GM12878 (cell line): Measurements from ENCODE around the gene EFCAB10. TPM values are rescaled to one million over a fixed set of nuclear protein-coding genes. Genes with fewer than 3 reads are reported as not detected.

Source experiments
- ATAC-seq: fragments of 200-7000 bp; cut with Tn5 transposase; 3 replicates; pipeline ENCODE4 v1.9.1; 2020; ENCODE audit warnings: mild to moderate bottlenecking, moderate library complexity
- BruUV-seq: library from RNA; stranded (reverse); fragments of 400-500 nt; replicated peaks from 2 replicates; lab custom pipeline; 2021; lab: Mats Ljungman, UMichigan
- CTCF ChIA-PET: fragments of 300-600 bp; sonication (Branson Sonifier 250); formaldehyde crosslinking; extraction: SDS; loops from one replicate; lab custom pipeline; 2021; ENCODE audit warnings: inconsistent platforms; lab: Yijun Ruan, JAX
- POLR2A ChIA-PET: fragments of 350-600 bp; formaldehyde crosslinking; extraction: SDS; loops from one replicate; lab custom pipeline; 2021; ENCODE audit warnings: inconsistent platforms; lab: Charles Lee
- RAD21 ChIA-PET: fragments of 300-600 bp; sonication (Branson Sonifier 250); formaldehyde crosslinking; loops from one replicate; lab custom pipeline; 2023; ENCODE audit warnings: antibody characterized with exemption; ENCODE audit not compliant: unreplicated experiment; lab: Charles Lee
- SMC1A ChIA-PET: fragments of 300-600 bp; sonication (Branson Sonifier 250); formaldehyde crosslinking; loops from one replicate; lab custom pipeline; 2023; ENCODE audit not compliant: unreplicated experiment, uncharacterized antibody; lab: Charles Lee
- DNase-seq: peaks from one replicate; pipeline ENCODE4 v3.0.0-alpha.2; 2011; ENCODE audit warnings: low read depth, low spot score
- FAIRE-seq: peaks from 3 replicates; lab custom pipeline; 2011; peaks lifted over from hg19 to GRCh38; lab: Jason Lieb, UNC
- H2AFZ ChIP-seq: 2 replicates; pipeline ENCODE4 v1.6.0; 2011; ENCODE audit warnings: low read depth, low read length, control low read depth; ENCODE audit not compliant: control insufficient read depth
- H3K27ac ChIP-seq: 2 replicates; pipeline ENCODE4 v1.5.1; 2011; ENCODE audit warnings: control low read depth; ENCODE audit not compliant: control insufficient read depth, insufficient read depth
- H3K27me3 ChIP-seq, 2 experiments: replicated peaks in 1 of 2; 2 replicates each; pipeline versions ENCODE4 v1.6.0 to v1.6.1; 2011; ENCODE audit warnings: low read length in 1 of 2; ENCODE audit not compliant: control insufficient read depth in 2 of 2, insufficient read depth in 2 of 2
- H3K36me3 ChIP-seq, 2 experiments: 2 replicates each; pipeline ENCODE4 v1.5.1; 2011; ENCODE audit warnings: low read length in 1 of 2; ENCODE audit not compliant: control insufficient read depth in 2 of 2, insufficient read depth in 2 of 2
- H3K4me1 ChIP-seq: 2 replicates; pipeline ENCODE4 v1.6.1; 2011; ENCODE audit warnings: mild to moderate bottlenecking, low read length, moderate library complexity, mixed read lengths; ENCODE audit not compliant: control insufficient read depth, insufficient read depth
- H3K4me2 ChIP-seq: 2 replicates; pipeline ENCODE4 v1.6.0; 2011; ENCODE audit warnings: control low read depth; ENCODE audit not compliant: control insufficient read depth, insufficient read depth
- H3K4me3 ChIP-seq: fragments of 200-600 bp; sonication (generic); 2 replicates; pipeline ENCODE4 v1.5.1; 2016
- H3K79me2 ChIP-seq: 2 replicates; pipeline ENCODE4 v1.6.0; 2011; ENCODE audit warnings: low read length; ENCODE audit not compliant: control insufficient read depth, insufficient read depth
- H3K9ac ChIP-seq: 2 replicates; pipeline ENCODE4 v1.8.0; 2011; ENCODE audit warnings: low read length, control low read depth, mixed read lengths; ENCODE audit not compliant: control insufficient read depth, insufficient read depth
- H3K9me3 ChIP-seq: replicated peaks from 3 replicates; pipeline ENCODE4 v1.5.1; 2011; ENCODE audit warnings: mild to moderate bottlenecking, low read length; ENCODE audit not compliant: control insufficient read depth, insufficient read depth
- H4K20me1 ChIP-seq: 2 replicates; pipeline ENCODE4 v1.6.0; 2011; ENCODE audit not compliant: control insufficient read depth, insufficient read depth
- FOS ChIP-seq: IDR thresholded peaks from 3 replicates; pipeline ENCODE4 v1.6.1; 2011; ENCODE audit warnings: borderline replicate concordance; ENCODE audit not compliant: insufficient read length; ENCODE audit errors: extremely low read depth
- NFXL1 ChIP-seq: fragments of 450-650 bp; IDR thresholded peaks from 2 replicates; pipeline ENCODE4 v1.6.1; 2017; ENCODE audit warnings: antibody characterized with exemption, mild to moderate bottlenecking, borderline replicate concordance
- POLR2AphosphoS2 ChIP-seq: IDR thresholded peaks from 2 replicates; pipeline ENCODE4 v1.6.1; 2011; ENCODE audit warnings: low read depth, mild to moderate bottlenecking, low read length, improper control_type of control experiment, moderate library complexity
- RAD21 ChIP-seq: IDR thresholded peaks from 2 replicates; pipeline ENCODE4 v1.6.1; 2011; ENCODE audit warnings: mild to moderate bottlenecking, low read depth, low read length, moderate library complexity; ENCODE audit not compliant: insufficient read depth
- RUNX3 ChIP-seq: IDR thresholded peaks from 2 replicates; pipeline ENCODE4 v1.6.1; 2012; ENCODE audit warnings: low read length, inconsistent platforms
- WGBS: methylation state at CpG from one replicate; pipeline ENCODE4 v1.1.6; 2016; ENCODE audit warnings: low lambda C conversion rate; ENCODE audit not compliant: insufficient replicate concordance, insufficient coverage; ENCODE audit errors: missing lambda C conversion rate; 5-methylcytosine and 5-hydroxymethylcytosine counted together
- in situ Hi-C: fragments of 300-500 bp; cut with MboI; formaldehyde crosslinking; loops from 9 replicates; pipeline ENCODE4 v1.14.3; 2018; ENCODE audit warnings: mixed read lengths
- intact Hi-C: fragments of 100-400 bp; cut with micrococcal nuclease; formaldehyde crosslinking; loops from one replicate; pipeline ENCODE4 v1.14.2; 2022; ENCODE audit not compliant: unreplicated experiment
- polyA plus RNA-seq, 11 experiments: library from polyadenylated mRNA; depleted of rRNA in 4 of 11; unstranded in 6 of 11; stranded (reverse) in 5 of 11; fragments of >200 nt; fragmentation: Nextera tagmentation in 4 of 11; fragmentation: Illumina TruSeq in 1 of 11; extraction: Ambion mirVana in 4 of 11; extraction: Trizol in 1 of 11; gene quantifications; 1 replicate in 1 of 11; 2 replicates in 10 of 11; pipeline versions ENCODE4 v1.2.1 to v1.2.3, GENCODE V29; 2011 to 2016; ENCODE audit warnings: inconsistent platforms in 2 of 11, missing spikeins in 2 of 11, low read depth in 1 of 11
- total RNA-seq, 4 experiments: library from RNA; depleted of rRNA in 3 of 4; stranded (reverse); fragments of >200 nt in 3 of 4; fragmentation: Illumina TruSeq in 1 of 4; extraction: Trizol in 1 of 4; gene quantifications; 2 replicates each; pipeline versions ENCODE4 v1.2.1 to v1.2.3, GENCODE V29; 2013 to 2021
- TF ChIP-seq, protein P1 (sequence below): IDR thresholded peaks from 2 replicates; pipeline ENCODE4 v1.6.1; 2011; ENCODE audit warnings: borderline replicate concordance, low read depth, mild to moderate bottlenecking, moderate library complexity, mixed read lengths, low read length; ENCODE audit not compliant: insufficient read depth; ENCODE audit errors: extremely low read length
- TF ChIP-seq, protein P2 (sequence below): IDR thresholded peaks from 2 replicates; pipeline ENCODE4 v1.6.1; 2012; ENCODE audit warnings: low read depth, low read length, improper control_type of control experiment
- TF ChIP-seq, protein P3 (sequence below): fragments of 450-650 bp; IDR thresholded peaks from 2 replicates; pipeline ENCODE4 v1.6.1; 2017; ENCODE audit warnings: mild to moderate bottlenecking, moderate library complexity

EFCAB10 gene
- total and polyA plus RNA-seq, 10 of the 15 experiments (the other 5 are each of a cell fraction or from before 2014, with no cell fraction given), result 0.38 to 1.0 (median 0.54) TPM; not detected in 6

DNA sequence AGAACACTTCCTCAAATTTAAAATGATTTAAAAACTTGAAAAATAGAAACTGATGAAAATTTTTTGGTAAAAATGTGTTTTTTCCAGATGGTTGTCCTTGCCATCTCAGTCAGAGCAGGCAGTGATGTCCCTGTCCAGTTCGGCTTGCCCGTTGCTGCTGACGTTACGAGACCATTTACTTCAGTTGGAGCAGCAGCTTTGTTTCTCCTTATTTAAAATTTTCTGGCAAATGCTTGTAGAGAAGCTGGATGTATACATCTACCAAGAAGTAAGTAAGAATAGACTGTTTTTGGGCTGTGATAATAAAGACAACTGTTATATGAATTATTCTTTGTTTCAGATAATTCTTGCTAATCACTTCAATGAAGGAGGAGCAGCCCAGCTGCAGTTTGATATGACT lies 16.1 kb downstream of the EFCAB10 start:
- FAIRE-seq, result no peak
- Histone ChIP-seq H3K36me3 (peaks cover 2 to 24% of the 10 kb centered on the region in 2 experiments; a peak in 2 of 4 replicates), H3K4me2 (no peak overlapping the region), H3K27ac (no peak overlapping the region), H3K27me3 (no peaks in the 10 kb centered on the region), H3K4me1 (no peaks in the 10 kb centered on the region), H3K4me3 (no peak overlapping the region), H3K9ac (no peak overlapping the region), H2AFZ (no peak overlapping the region), H3K79me2 (no peaks in the 10 kb centered on the region), H4K20me1 (no peaks in the 10 kb centered on the region), H3K9me3 (no peaks in the 10 kb centered on the region)
- BruUV-seq, result no TSS peak
- ChIA-PET CTCF (interaction anchor here (2.1 kb wide), 1 partner anchor 33 kb away, joined by 5 read pairs; the partner anchor contains the start of gene RINT1), POLR2A (interaction anchor here (0.6 kb wide), 1 partner anchor 613 kb away, joined by 3 read pairs; no protein-coding TSS in a partner anchor), RAD21 (no interaction called here), SMC1A (interaction anchor here (0.5 to 0.8 kb wide), 2 partner anchors 10 to 25 kb away, joined by 3 read pairs; no protein-coding TSS in a partner anchor)
- TF ChIP-seq, protein P1, sequence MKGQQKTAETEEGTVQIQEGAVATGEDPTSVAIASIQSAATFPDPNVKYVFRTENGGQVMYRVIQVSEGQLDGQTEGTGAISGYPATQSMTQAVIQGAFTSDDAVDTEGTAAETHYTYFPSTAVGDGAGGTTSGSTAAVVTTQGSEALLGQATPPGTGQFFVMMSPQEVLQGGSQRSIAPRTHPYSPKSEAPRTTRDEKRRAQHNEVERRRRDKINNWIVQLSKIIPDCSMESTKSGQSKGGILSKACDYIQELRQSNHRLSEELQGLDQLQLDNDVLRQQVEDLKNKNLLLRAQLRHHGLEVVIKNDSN, result no peak
- TF ChIP-seq FOS (no peak), NFXL1 (no peak), RAD21 (no peak), POLR2AphosphoS2 (no peak), RUNX3 (no peak)
- TF ChIP-seq, protein P2, sequence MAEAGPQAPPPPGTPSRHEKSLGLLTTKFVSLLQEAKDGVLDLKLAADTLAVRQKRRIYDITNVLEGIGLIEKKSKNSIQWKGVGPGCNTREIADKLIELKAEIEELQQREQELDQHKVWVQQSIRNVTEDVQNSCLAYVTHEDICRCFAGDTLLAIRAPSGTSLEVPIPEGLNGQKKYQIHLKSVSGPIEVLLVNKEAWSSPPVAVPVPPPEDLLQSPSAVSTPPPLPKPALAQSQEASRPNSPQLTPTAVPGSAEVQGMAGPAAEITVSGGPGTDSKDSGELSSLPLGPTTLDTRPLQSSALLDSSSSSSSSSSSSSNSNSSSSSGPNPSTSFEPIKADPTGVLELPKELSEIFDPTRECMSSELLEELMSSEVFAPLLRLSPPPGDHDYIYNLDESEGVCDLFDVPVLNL, result no peak
- TF ChIP-seq, protein P3, sequence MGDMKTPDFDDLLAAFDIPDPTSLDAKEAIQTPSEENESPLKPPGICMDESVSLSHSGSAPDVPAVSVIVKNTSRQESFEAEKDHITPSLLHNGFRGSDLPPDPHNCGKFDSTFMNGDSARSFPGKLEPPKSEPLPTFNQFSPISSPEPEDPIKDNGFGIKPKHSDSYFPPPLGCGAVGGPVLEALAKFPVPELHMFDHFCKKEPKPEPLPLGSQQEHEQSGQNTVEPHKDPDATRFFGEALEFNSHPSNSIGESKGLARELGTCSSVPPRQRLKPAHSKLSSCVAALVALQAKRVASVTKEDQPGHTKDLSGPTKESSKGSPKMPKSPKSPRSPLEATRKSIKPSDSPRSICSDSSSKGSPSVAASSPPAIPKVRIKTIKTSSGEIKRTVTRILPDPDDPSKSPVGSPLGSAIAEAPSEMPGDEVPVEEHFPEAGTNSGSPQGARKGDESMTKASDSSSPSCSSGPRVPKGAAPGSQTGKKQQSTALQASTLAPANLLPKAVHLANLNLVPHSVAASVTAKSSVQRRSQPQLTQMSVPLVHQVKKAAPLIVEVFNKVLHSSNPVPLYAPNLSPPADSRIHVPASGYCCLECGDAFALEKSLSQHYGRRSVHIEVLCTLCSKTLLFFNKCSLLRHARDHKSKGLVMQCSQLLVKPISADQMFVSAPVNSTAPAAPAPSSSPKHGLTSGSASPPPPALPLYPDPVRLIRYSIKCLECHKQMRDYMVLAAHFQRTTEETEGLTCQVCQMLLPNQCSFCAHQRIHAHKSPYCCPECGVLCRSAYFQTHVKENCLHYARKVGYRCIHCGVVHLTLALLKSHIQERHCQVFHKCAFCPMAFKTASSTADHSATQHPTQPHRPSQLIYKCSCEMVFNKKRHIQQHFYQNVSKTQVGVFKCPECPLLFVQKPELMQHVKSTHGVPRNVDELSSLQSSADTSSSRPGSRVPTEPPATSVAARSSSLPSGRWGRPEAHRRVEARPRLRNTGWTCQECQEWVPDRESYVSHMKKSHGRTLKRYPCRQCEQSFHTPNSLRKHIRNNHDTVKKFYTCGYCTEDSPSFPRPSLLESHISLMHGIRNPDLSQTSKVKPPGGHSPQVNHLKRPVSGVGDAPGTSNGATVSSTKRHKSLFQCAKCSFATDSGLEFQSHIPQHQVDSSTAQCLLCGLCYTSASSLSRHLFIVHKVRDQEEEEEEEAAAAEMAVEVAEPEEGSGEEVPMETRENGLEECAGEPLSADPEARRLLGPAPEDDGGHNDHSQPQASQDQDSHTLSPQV, result no peak
- in situ Hi-C loops, result no loop called here
- no peak for ATAC-seq
- no peak for DNase-seq
- intact Hi-C loops, result no loop called here
- 99% methylated on average over 4 of the region's 4 CpGs for WGBS
